GM12865 (cell line): ENCODE results near the gene BMAL2.

ENCODE experiments used
- DNase-seq: peaks from one replicate; pipeline ENCODE4 v3.0.0; 2010; ENCODE audit warnings: low read depth
- H3K4me3 ChIP-seq: 2 replicates; pipeline ENCODE4 v1.5.1; 2011; ENCODE audit warnings: mild to moderate bottlenecking, low read depth, low read length, control low read depth
- TF ChIP-seq, protein P1 (sequence below): IDR thresholded peaks from 2 replicates; pipeline ENCODE4 v1.5.1; 2011; ENCODE audit warnings: low read length, control low read depth, low read depth, inconsistent platforms; ENCODE audit not compliant: insufficient read depth; ENCODE audit errors: missing control alignments

The BMAL2 gene

DNA sequence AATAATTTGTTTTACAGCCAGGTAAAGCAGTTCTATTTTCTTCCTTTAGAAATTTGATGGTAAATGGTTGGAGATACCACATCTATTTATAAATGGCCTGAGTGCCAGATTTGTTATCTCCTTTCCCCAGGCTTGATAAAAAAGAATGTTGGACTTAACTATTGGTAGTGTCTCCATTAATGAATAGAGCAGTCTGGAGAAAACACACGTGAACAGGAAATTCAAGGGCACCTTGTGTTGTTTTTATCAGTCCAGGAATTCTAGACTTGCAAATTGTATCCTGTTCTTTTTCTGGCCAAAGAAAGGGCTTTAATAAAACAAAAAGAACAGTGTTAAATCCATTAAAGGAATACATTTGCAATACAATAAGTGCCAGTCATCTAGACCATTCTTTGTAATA is 40.8 kb upstream of the BMAL2 start:
- TF ChIP-seq, protein P1, sequence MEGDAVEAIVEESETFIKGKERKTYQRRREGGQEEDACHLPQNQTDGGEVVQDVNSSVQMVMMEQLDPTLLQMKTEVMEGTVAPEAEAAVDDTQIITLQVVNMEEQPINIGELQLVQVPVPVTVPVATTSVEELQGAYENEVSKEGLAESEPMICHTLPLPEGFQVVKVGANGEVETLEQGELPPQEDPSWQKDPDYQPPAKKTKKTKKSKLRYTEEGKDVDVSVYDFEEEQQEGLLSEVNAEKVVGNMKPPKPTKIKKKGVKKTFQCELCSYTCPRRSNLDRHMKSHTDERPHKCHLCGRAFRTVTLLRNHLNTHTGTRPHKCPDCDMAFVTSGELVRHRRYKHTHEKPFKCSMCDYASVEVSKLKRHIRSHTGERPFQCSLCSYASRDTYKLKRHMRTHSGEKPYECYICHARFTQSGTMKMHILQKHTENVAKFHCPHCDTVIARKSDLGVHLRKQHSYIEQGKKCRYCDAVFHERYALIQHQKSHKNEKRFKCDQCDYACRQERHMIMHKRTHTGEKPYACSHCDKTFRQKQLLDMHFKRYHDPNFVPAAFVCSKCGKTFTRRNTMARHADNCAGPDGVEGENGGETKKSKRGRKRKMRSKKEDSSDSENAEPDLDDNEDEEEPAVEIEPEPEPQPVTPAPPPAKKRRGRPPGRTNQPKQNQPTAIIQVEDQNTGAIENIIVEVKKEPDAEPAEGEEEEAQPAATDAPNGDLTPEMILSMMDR, result no peak
- DNase-seq, result no peak

DNA sequence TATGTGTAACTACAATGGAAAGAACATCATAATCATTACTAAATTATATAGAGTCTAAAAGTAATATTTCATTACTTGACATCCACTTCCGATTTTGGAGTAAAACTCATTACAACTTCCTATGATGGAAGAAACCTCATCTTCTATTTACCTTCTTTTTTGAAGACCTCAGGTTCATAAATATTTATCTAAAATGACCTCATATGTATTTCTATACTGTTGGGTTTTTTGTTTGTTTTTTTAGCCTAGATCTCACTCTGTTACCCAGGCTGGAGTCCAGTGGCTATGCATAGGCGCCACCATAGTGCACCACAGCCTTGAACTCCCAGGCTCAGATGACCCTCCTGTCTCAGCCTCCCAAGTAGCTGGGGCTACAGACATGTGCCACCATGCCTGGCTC is 39.9 kb upstream of the BMAL2 start:
- TF ChIP-seq, protein P1, result no peak
- no peak overlapping the region for H3K4me3 ChIP-seq
- no peak for DNase-seq

More for the DNA sequence above, 40.8 kb upstream of the BMAL2 start:
- H3K4me3 ChIP-seq, result no peak overlapping the region

DNA sequence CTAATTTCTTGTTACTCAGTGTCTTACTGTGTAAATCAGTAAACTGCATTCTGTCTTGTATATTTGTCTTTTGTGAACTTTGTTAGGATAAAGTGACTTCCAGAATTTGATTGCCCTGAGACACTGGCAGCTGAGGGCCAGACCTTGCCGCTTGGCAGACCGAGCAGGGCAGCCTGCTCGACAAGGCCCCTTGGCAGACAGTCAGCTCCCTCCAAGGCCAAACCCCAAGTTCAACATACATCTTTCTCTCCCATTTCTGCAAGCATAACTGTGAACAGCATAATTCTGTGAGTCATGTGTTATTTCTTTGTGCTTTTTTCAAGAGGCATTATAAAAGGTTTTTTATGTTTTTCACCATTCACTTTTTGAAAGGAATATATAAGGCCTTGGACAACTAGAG is 39.2 kb upstream of the BMAL2 start:
- TF ChIP-seq, protein P1, result no peak
- no peak for DNase-seq
- no peak overlapping the region for H3K4me3 ChIP-seq

DNA sequence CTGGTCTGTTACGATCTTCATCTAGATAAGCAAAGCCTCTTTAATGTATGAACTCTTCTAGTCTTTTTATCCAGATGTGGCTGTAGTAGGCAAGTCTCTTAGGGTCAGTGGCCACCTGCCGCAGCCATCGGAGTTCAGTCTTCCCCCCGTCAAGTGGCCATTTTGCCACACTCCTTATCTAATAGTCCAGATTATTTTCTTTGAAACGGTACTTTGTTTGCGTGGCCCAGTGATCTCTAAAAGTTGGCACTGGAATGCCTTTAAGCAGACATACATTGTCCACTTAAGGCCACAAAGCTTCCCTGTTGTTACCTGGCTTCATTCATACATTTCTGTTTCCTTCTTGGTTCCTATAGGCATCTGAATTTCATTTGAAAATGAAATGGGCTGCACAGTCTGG is 36.0 kb upstream of the BMAL2 start:
- no peak for DNase-seq
- no peak overlapping the region for H3K4me3 ChIP-seq
- TF ChIP-seq, protein P1, result no peak

DNA sequence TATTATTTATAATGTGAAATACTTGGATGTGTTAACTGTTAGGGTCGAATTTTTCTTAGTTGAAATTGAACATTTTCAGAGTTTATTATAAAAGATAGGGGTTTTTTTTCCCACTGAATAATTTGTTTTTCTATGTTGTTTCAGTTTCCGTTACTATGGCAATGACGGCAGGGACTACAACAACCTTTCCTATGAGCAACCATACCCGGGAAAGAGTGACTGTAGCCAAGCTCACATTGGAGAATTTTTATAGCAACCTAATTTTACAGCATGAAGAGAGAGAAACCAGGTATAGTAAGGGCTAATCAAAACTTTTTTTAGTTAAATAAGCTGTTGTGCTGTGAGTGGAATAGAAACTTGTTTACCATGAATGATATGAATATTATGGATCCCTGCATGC is 35.1 kb upstream of the BMAL2 start:
- H3K4me3 ChIP-seq, result no peak overlapping the region
- DNase-seq, result no peak
- TF ChIP-seq, protein P1, result no peak

DNA sequence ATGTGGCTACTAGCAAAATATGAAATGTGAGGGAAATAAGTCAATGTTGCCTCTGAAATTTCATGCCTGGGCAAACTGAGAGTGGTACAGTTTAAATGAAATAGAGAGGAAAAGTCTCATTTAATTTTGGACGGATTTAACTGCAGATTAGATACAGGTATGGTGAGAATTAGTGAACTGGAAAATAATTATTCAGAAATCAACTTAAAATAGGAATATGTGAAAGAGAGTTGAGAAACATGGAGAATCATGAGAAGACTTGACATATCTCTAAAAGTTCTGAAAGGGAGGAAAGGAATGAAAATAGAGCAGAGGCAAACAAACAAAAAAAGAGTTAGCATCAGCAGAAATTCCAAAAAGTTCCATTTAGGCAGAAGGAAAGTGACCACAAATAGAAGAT is 33.5 kb upstream of the BMAL2 start:
- DNase-seq, result no peak
- H3K4me3 ChIP-seq, result no peak overlapping the region
- TF ChIP-seq, protein P1, result no peak

DNA sequence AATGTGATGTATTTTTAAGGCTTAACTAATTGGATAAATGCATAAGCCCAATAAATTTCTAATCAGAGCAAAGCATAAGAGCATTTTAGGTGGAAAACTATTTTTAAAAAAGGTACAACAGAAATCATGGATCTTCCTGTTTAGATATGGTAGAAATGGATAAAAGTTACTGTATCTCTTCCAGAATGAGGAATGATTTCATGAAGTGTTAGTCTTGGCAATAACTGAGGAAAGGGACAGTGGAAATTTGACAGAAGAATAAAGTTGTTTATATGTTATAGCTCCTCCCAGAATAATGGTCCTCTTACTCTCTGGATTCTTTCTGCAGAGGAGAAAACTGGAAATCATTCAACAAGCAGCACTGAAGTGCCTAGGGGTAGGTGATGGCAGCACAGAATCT is 32.4 kb upstream of the BMAL2 start:
- TF ChIP-seq, protein P1, result no peak
- DNase-seq, result no peak
- no peak overlapping the region for H3K4me3 ChIP-seq
